Cortex of kidney (tissue), 1 donor: Measurements from ENCODE around the gene TAGLN3.

Experiments used
- DNase-seq: peaks from one replicate; lab custom pipeline; 2025; lab: John Stamatoyannopoulos, UW

The TAGLN3 gene

GRCh38 chr3:112048911-112049310, 50.2 kb downstream of the TAGLN3 start:
- DNase-seq, result no peak

GRCh38 chr3:112053229-112053628, 54.5 kb downstream of the TAGLN3 start:
- no peak for DNase-seq

GRCh38 chr3:112056451-112056929, 57.8 kb downstream of the TAGLN3 start:
- no peak for DNase-seq

- DNase-seq, result no peak
Observed at GRCh38 chr3:112059497-112059896, 60.8 kb downstream of the TAGLN3 start.

- DNase-seq, result no peak
Observed at GRCh38 chr3:112061152-112061551, 62.4 kb downstream of the TAGLN3 start.
